Endothelial cell of umbilical vein (primary cell): ENCODE results near the gene MORN5. TPM values are rescaled to one million over a fixed set of nuclear protein-coding genes. Genes with fewer than 3 reads are reported as not detected.

ENCODE experiments used
- BruUV-seq: library from RNA; stranded (reverse); fragments of 400-500 nt; replicated peaks from 2 replicates; lab custom pipeline; 2021; lab: Mats Ljungman, UMichigan
- CTCF ChIA-PET: fragments of 300-600, 350-600 bp; sonication (Branson Sonifier 250); formaldehyde crosslinking; loops from one replicate; lab custom pipeline; 2021; ENCODE audit warnings: antibody characterized with exemption, inconsistent platforms; lab: Charles Lee
- POLR2A ChIA-PET: fragments of 300-600, 350-600 bp; sonication (Branson Sonifier 250); formaldehyde crosslinking; loops from one replicate; lab custom pipeline; 2021; ENCODE audit warnings: antibody characterized with exemption, inconsistent platforms; lab: Charles Lee
- DNase-seq: peaks from one replicate; pipeline ENCODE4 v3.0.0-alpha.2; 2011; ENCODE audit warnings: low read depth, low spot score
- FAIRE-seq: peaks from 2 replicates; lab custom pipeline; 2011; peaks lifted over from hg19 to GRCh38; lab: Jason Lieb, UNC
- H2AFZ ChIP-seq: 2 replicates; pipeline ENCODE4 v1.6.0; 2012; ENCODE audit warnings: low read depth, low read length, control low read depth, inconsistent platforms
- H3K27ac ChIP-seq: 2 replicates; pipeline ENCODE4 v1.5.1; 2011; ENCODE audit warnings: low read depth, mild to moderate bottlenecking, control low read depth, low read length, moderate library complexity; ENCODE audit not compliant: insufficient read depth
- H3K27me3 ChIP-seq, 2 experiments: 2 replicates each; pipeline versions ENCODE4 v1.6.0 to v1.6.1; 2011; ENCODE audit warnings: low read length in 2 of 2, mixed read lengths in 1 of 2; ENCODE audit not compliant: control insufficient read depth in 2 of 2, insufficient read depth in 2 of 2
- H3K36me3 ChIP-seq, 2 experiments: 2 replicates in 1 of 2; 3 replicates in 1 of 2; pipeline ENCODE4 v1.5.1; 2011; ENCODE audit warnings: low read length in 2 of 2, mild to moderate bottlenecking in 1 of 2, moderate library complexity in 1 of 2; ENCODE audit not compliant: control insufficient read depth in 2 of 2, insufficient read depth in 2 of 2; ENCODE audit errors: extremely low read depth in 1 of 2
- H3K4me1 ChIP-seq: 3 replicates; pipeline ENCODE4 v1.5.1; 2011; ENCODE audit warnings: mild to moderate bottlenecking, low read length; ENCODE audit not compliant: control insufficient read depth, insufficient read depth; ENCODE audit errors: extremely low read depth
- H3K4me2 ChIP-seq: 2 replicates; pipeline ENCODE4 v1.6.1; 2011; ENCODE audit warnings: low read length, control low read depth, mixed read lengths; ENCODE audit not compliant: insufficient read depth
- H3K4me3 ChIP-seq, 3 experiments: fragments of 200-600 bp in 1 of 3; sonication (generic), shearing (Covaris generic) in 1 of 3; replicated peaks in 1 of 3; 2 replicates each; pipeline ENCODE4 v1.5.1; 2011 to 2016; ENCODE audit warnings: control low read depth in 3 of 3, low read length in 3 of 3, mild to moderate bottlenecking in 2 of 3, inconsistent platforms in 1 of 3, low read depth in 1 of 3, moderate library complexity in 1 of 3; ENCODE audit not compliant: insufficient read depth in 1 of 3
- H3K79me2 ChIP-seq: 2 replicates; pipeline ENCODE4 v1.6.0; 2012; ENCODE audit warnings: low read length, inconsistent platforms; ENCODE audit not compliant: control insufficient read depth, insufficient read depth
- H3K9ac ChIP-seq: replicated peaks from 2 replicates; pipeline ENCODE3; 2011; ENCODE audit warnings: low read length, control low read depth; ENCODE audit not compliant: insufficient read depth; ENCODE audit errors: extremely low read depth
- H3K9me1 ChIP-seq: replicated peaks from 3 replicates; pipeline ENCODE4 v1.6.0; 2011; ENCODE audit warnings: mild to moderate bottlenecking, low read length; ENCODE audit not compliant: control insufficient read depth, insufficient read depth; ENCODE audit errors: extremely low read depth
- H3K9me3 ChIP-seq: replicated peaks from 2 replicates; pipeline ENCODE4 v1.5.1; 2012; ENCODE audit warnings: low read length, inconsistent platforms; ENCODE audit not compliant: control insufficient read depth, insufficient read depth
- H4K20me1 ChIP-seq: replicated peaks from 2 replicates; pipeline ENCODE3; 2011; ENCODE audit warnings: mild to moderate bottlenecking, low read length; ENCODE audit not compliant: control insufficient read depth, insufficient read depth; ENCODE audit errors: extremely low read depth
- EZH2 ChIP-seq: IDR thresholded peaks from 2 replicates; pipeline ENCODE4 v1.6.1; 2012; ENCODE audit warnings: borderline replicate concordance, low read depth, mild to moderate bottlenecking, moderate library complexity, low read length, inconsistent platforms; ENCODE audit not compliant: severe bottlenecking
- FOS ChIP-seq: IDR thresholded peaks from 2 replicates; pipeline ENCODE4 v1.6.1; 2011; ENCODE audit warnings: mild to moderate bottlenecking, low read length, moderate library complexity, borderline replicate concordance; ENCODE audit not compliant: insufficient read depth
- GATA2 ChIP-seq: IDR thresholded peaks from 2 replicates; pipeline ENCODE4 v1.7.0; 2011; ENCODE audit warnings: low read depth, mild to moderate bottlenecking, moderate library complexity, mixed read lengths, low read length; ENCODE audit not compliant: insufficient read length, insufficient read depth
- JUN ChIP-seq: IDR thresholded peaks from 2 replicates; pipeline ENCODE4 v1.6.1; 2011; ENCODE audit warnings: borderline replicate concordance, low read depth; ENCODE audit not compliant: insufficient read length, insufficient read depth
- MAX ChIP-seq: IDR thresholded peaks from 2 replicates; pipeline ENCODE4 v1.6.1; 2011; ENCODE audit not compliant: insufficient read depth, insufficient read length
- MYC ChIP-seq: IDR thresholded peaks from one replicate; pipeline ENCODE4 v1.6.1; 2011; ENCODE audit warnings: mild to moderate bottlenecking, low read depth, low read length
- POLR2A ChIP-seq: IDR thresholded peaks from 2 replicates; pipeline ENCODE4 v1.6.1; 2012; ENCODE audit warnings: low read depth, mild to moderate bottlenecking, control low read depth, low read length
- POLR2AphosphoS5 ChIP-seq: IDR thresholded peaks from 2 replicates; pipeline ENCODE4 v1.6.1; 2012; ENCODE audit warnings: low read depth, mild to moderate bottlenecking, control low read depth, low read length, moderate library complexity; ENCODE audit not compliant: insufficient read depth
- dilution Hi-C: fragments of 300-500 bp; cut with MboI; formaldehyde crosslinking; loops from one replicate; pipeline ENCODE4 v1.15.0; 2019; ENCODE audit warnings: low sequenced_read_pairs; ENCODE audit not compliant: extremely low pct_ligation_motif_present
- intact Hi-C: fragments of 100-400 bp; cut with micrococcal nuclease; formaldehyde crosslinking; loops from one replicate; pipeline ENCODE4 v1.10.0; 2022
- polyA plus RNA-seq, 4 experiments: library from polyadenylated mRNA; depleted of rRNA in 3 of 4; stranded (reverse) in 3 of 4; unstranded in 1 of 4; fragments of >200 nt; gene quantifications; 2 replicates each; pipeline versions ENCODE4 v1.2.1 to v1.2.3, GENCODE V29; 2011 to 2012; ENCODE audit warnings: missing spikeins in 1 of 4
- total RNA-seq: library from RNA; stranded (reverse); gene quantifications from 2 replicates; pipeline ENCODE4 v1.2.3, GENCODE V29; 2021
- TF ChIP-seq, protein P1 (sequence below), 2 donors: IDR thresholded peaks; 1 replicate in 1 of 2; 2 replicates in 1 of 2; pipeline ENCODE4 v1.5.1; 2011; ENCODE audit warnings: low read length in 2 of 2, mild to moderate bottlenecking in 2 of 2, moderate library complexity in 2 of 2, control low read depth in 1 of 2, inconsistent platforms in 1 of 2, low read depth in 1 of 2; ENCODE audit not compliant: insufficient read depth in 1 of 2; ENCODE audit errors: extremely low read depth in 1 of 2

Gene MORN5
- total and polyA plus RNA-seq, 2 donors (not counting 3 experiments of a cell fraction or from before 2014, with no cell fraction given) = not detected

GRCh38 chr9:122246666-122247065 is 87.0 kb downstream of the MORN5 start:
- H3K9me1 ChIP-seq = no peaks in the 10 kb centered on the region
- dilution Hi-C loops (no loop called here), intact Hi-C loops (no loop called here)
- H3K9me3 ChIP-seq = no peaks in the 10 kb centered on the region
- no peak overlapping the region for H3K9ac ChIP-seq
- no peak overlapping the region for H3K4me2 ChIP-seq
- BruUV-seq = no TSS peak
- H3K4me1 ChIP-seq = peaks cover 19% of the 10 kb centered on the region
- H3K79me2 ChIP-seq = no peaks in the 10 kb centered on the region
- H3K27ac ChIP-seq = no peak overlapping the region
- H3K27me3 ChIP-seq = no peaks in the 10 kb centered on the region
- TF ChIP-seq MAX = no peak
- no peak for TF ChIP-seq EZH2
- no peak for TF ChIP-seq FOS
- TF ChIP-seq POLR2A = no peak
- no peak for TF ChIP-seq MYC
- TF ChIP-seq, protein P1, sequence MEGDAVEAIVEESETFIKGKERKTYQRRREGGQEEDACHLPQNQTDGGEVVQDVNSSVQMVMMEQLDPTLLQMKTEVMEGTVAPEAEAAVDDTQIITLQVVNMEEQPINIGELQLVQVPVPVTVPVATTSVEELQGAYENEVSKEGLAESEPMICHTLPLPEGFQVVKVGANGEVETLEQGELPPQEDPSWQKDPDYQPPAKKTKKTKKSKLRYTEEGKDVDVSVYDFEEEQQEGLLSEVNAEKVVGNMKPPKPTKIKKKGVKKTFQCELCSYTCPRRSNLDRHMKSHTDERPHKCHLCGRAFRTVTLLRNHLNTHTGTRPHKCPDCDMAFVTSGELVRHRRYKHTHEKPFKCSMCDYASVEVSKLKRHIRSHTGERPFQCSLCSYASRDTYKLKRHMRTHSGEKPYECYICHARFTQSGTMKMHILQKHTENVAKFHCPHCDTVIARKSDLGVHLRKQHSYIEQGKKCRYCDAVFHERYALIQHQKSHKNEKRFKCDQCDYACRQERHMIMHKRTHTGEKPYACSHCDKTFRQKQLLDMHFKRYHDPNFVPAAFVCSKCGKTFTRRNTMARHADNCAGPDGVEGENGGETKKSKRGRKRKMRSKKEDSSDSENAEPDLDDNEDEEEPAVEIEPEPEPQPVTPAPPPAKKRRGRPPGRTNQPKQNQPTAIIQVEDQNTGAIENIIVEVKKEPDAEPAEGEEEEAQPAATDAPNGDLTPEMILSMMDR (IDR thresholded peaks at IDR 0.05; ENCODE audit: extremely low read depth in 1 of 2, insufficient read depth in 1 of 2, low read depth in 1 of 2, low read length in 2 of 2) = no peak
- TF ChIP-seq JUN = no peak
- no peak for TF ChIP-seq GATA2
- no peak for TF ChIP-seq POLR2AphosphoS5
- POLR2A ChIA-PET = no interaction called here
- H4K20me1 ChIP-seq = no peaks in the 10 kb centered on the region
- no peak for FAIRE-seq
- H3K36me3 ChIP-seq = peaks cover 22 to 23% of the 10 kb centered on the region in 2 experiments
- H3K4me3 ChIP-seq = no peak overlapping the region
- no peak overlapping the region for H2AFZ ChIP-seq
- DNase-seq = no peak
- CTCF ChIA-PET = interaction anchor here (1.0 kb wide), 2 partner anchors 33 to 59 kb away, joined by 3 read pairs; no protein-coding TSS in a partner anchor
